Activated T-helper 1 cell treated with Interleukin-2 at 50 U/mL for 16 hours (primary cell): ENCODE measurements around the gene GSTT2B.
"Not testable (repeated sequence)": the region's sequence is repeated elsewhere in the genome, so short reads cannot be mapped to it uniquely, and the experiment has no call there.

Experiments used
- DNase-seq: peaks from one replicate; pipeline ENCODE4 v3.0.0-alpha.2; 2020; ENCODE audit warnings: low read depth

The GSTT2B gene

GRCh38 chr22:23984430-23984829, 23.4 kb upstream of the GSTT2B start:
- no peak for DNase-seq

DNA sequence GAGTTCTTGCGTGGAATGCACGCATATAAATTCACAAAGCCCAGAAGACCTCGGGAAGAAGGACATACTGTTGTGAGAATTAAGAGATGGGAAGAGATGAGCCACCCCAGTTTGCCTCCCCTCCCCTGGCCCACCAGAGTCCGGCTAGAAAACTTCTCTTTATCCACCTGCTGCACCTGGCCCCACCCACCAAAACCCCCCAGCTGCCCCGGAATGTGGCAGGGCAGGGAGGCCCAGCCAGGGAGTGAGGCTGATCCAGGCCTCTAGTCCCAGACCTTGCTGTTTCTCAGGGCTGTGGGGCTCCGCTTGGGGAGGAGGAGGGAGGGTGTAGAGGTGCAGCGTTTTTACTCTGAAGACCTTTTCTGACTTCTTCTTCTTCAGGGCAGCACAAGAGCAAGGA, 19.6 kb upstream of the GSTT2B start:
- not testable (repeated sequence) for DNase-seq

DNA sequence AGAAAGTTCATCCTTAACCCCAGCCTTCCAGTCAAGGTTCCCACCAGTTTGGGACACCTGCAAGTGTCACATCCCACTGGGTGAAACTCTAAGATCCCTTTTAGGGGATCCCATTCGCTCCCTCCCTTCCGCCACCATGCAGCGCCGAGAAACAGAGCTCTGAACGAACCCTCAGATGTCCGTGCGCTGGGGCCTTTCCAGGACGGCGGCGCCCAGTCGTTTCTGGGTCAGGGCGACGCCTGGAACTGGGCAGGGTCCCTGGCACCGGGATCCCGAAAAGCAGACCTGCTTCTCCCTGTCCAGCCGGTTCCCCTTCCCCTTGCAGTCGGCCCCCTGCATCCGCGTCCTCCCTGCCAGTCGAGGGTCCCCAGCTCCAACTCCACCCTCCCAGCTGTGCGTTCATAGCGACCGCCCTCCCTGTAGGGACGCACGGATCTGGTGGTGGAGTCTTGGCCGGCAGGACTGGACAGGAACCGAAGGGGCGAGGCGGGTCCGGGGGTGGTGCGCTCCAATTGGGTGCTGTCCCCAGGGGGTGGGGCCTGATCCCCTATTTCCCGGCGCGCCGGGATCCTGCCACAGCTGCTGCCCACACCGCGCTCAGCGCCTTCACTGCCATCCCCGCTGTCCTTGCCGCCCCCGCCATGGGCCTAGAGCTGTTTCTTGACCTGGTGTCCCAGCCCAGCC, 18.7 kb upstream of the GSTT2B start, which contains the start of gene GSTT2:
Gene GSTT2 (plus strand): TSS at position 578 of the 684 bp plus-strand sequence.
- not testable (repeated sequence) for DNase-seq

- not testable (repeated sequence) for DNase-seq
Observed at GRCh38 chr22:23977304-23977703, 16.3 kb upstream of the GSTT2B start.

DNA sequence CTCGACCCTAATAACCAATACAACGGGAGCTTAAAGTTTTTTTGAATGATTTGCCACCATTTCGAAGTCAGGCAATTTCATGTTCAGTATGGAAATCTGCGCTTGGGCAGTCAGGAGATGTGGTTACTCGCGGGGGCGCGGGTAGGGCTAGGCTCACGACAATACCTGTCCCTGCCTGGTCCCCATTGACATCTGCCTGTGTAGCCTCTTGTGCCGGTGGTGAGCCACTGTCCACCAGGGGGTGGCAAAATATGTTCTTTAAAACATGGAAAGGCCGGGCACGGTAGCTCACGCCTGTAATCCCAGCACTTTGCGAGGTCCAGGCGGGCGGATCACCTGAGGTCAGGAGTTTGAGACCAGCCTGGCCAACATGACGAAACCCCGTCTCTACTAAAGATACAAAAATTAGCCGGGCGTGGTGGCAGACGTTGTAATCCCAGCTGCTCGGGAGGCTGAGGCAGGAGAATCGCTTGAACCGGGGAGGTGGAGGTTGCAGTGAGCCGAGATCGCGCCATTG, 13.9 kb upstream of the GSTT2B start:
- not testable (repeated sequence) for DNase-seq

DNA sequence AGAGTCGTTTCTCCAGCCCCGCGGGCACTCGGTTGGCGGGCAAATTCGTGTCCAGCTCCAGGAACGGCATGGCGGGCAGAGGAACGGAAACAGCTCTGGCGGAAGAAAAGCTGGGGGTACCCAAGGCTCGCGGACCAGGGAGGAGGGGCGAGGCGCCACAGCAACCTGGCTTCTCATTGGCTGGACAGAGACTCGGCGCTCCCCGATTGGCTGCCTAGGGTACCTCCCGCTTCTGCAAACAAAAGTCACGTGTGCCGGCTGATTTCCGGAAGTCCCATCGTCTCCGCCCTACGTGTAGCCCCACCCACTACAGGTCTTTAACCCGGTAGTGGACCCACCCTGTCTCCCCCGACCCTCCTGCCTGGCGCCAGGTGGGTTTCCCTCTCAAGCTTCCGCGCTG, 13.3 kb upstream of the GSTT2B start, which contains the start of gene DDT:
Gene DDT (minus strand): TSS at position 97 of the 400 bp plus-strand sequence. CDS start 27 bp downstream, at position 70.
- DNase-seq, result not testable (repeated sequence)

DNA sequence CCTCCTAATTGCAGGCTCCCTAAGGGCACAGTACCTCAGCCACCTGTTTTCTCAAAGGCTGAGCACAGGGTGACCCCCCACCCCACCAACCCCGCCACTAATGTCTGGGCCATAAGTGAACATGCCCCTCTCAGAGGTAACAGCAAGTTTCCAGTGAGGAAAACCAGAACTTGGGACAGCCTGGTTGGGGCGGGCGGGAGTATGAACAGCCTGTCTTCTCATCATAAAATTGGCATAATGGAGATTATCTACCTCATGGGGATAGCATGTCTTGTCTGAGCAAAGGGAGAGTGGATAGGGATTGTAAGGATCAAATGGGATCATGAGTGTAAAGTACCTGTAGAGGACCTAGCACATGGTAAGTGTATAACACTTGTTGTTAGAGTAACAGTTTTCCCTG, 10.9 kb upstream of the GSTT2B start:
- not testable (repeated sequence) for DNase-seq

GRCh38 chr22:23970816-23971486, 10.0 kb upstream of the GSTT2B start:
- DNase-seq, result no peak

- DNase-seq, result no peak
Observed at GRCh38 chr22:23970201-23970641, 9.2 kb upstream of the GSTT2B start.

DNA sequence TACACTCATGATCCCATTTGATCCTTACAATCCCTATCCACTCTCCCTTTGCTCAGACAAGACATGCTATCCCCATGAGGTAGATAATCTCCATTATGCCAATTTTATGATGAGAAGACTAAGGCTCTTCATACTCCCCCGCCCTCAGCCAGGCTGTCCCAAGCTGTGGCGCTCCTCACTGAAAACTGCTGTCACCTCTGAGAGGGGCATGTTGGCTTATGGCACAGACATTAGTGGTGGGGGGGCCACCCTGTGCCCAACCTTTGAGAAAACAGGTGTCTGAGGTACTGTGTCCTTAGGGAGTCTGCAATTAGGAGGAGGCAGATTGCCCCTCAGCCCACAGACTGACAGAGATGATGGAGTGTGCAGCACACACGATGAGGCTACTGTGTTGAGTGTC, 8.1 kb upstream of the GSTT2B start:
- no peak for DNase-seq

- not testable (repeated sequence) for DNase-seq
Observed at GRCh38 chr22:23966568-23966967, 5.6 kb upstream of the GSTT2B start, which contains the start of gene DDTL. Gene DDTL (plus strand): TSS chr22:23966888. CDS start chr22:23966915, 27 bp downstream.

GRCh38 chr22:23966094-23966493, 5.1 kb upstream of the GSTT2B start:
- not testable (repeated sequence) for DNase-seq

DNA sequence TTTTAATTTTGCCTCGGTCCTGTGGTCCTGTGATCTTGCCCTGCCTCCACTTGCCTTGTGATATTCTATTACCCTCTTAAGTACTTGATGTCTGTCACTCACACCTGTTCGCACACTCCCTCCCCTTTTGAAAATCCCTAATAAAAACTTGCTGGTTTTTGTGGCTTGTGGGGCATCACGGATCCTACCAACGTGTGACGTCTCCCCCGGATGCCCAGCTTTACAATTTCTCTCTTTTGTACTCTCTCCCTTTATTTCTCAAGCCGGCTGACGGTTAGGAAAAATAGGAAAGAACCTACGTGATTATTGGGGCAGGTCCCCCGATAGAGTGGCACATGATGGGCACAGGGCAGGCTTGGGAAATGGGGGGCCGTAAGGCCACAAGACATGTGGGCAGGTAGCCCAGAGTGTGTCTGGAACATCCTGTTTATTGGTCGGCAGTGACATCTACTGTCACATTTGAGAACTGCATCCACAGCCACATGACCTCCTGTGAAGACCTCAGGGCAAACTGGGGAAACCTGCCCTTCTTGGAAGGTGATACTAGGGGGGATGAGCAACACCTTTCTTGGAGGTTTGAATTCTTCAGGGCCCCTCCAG, 4.6 kb downstream of the GSTT2B start:
- peak; percentile 38 for DNase-seq

- not testable (repeated sequence) for DNase-seq
Observed at GRCh38 chr22:23955886-23956285, 5.1 kb downstream of the GSTT2B start.

GRCh38 chr22:23954991-23955305, 6.0 kb downstream of the GSTT2B start:
- not testable (repeated sequence) for DNase-seq

- not testable (repeated sequence) for DNase-seq
Observed at GRCh38 chr22:23954193-23954990, 6.6 kb downstream of the GSTT2B start.

GRCh38 chr22:23953485-23953884, 7.5 kb downstream of the GSTT2B start:
- DNase-seq, result not testable (repeated sequence)

DNA sequence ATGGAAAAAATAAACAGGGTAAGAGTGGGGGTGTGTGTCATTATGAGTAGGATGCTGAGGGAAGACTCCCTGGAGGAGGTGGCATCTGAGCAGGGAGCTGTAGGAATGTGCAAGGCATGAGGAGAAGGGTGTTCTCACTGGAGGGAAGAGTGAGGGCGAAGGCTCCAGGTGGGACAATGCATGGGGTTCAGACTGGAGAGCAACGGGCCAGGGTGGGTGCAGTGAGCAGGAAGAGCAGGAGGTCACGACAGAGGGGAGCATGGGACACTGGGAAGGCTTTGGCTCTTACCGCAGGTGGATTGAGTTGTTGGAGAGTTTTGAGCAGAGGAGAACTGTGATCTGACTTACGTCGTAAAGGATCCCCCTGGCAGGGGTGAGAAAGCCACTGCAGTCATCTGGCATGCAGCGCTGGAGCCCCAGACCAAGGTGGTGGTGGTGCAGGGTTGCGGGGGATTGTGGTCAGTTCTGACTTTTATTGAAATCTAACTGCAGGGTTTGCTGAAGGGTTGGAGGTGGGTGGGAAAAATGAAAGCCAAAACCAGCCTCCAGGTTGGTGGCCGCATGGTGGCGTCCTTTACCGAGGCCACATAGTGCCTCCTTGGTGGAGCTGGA, 8.1 kb downstream of the GSTT2B start:
- DNase-seq, result not testable (repeated sequence)

DNA sequence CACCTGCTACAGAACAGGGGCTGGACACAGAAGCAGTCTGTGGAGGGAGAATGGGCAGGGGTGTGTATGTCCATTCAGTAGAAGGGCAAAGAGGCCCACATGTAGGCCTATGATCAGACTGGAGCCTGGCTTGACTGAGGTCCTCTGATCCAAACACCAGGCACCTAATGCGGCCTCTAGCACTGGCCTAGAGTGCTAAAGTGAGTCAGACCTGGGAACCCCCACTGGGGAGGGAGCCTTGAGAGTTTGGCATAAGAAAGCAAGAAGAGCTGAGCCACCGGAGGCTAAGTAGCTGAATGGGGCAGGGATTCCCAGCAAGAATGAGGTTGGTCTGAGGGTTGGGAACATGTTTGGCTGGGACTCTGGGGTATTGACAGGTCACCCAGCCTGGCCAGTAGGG, 9.6 kb downstream of the GSTT2B start:
- DNase-seq, result not testable (repeated sequence)

GRCh38 chr22:23949764-23950163, 11.2 kb downstream of the GSTT2B start:
- not testable (repeated sequence) for DNase-seq

GRCh38 chr22:23947391-23947790, 13.6 kb downstream of the GSTT2B start:
- not testable (repeated sequence) for DNase-seq
